ENCODE results near the gene TMBIM6.
A peak's percentile ranks its signal among the peaks of the same experiment; 100 is the strongest.
"Not testable (repeated sequence)": the region's sequence is repeated elsewhere in the genome, so short reads cannot be mapped to it uniquely, and the experiment has no call there.

Gene TMBIM6

GRCh38 chr12:49707812-49708147 is 33.6 kb upstream of the TMBIM6 start:
- no peak for DNase-seq (ENCODE audit: low spot score)
- in situ Hi-C loops (cut with MboI; ENCODE audit: low sequenced_read_pairs, unreplicated experiment) = no loop called here
- TF ChIP-seq CTCF (IDR thresholded peaks at IDR 0.05; ENCODE audit: borderline replicate concordance, control extremely low read depth, extremely low read depth, insufficient read depth, missing control alignments) = no peak

GRCh38 chr12:49708851-49709250 is 32.5 kb upstream of the TMBIM6 start:
- in situ Hi-C loops (cut with MboI; ENCODE audit: low sequenced_read_pairs, unreplicated experiment) = no loop called here
- no peak for DNase-seq (ENCODE audit: low spot score)
- TF ChIP-seq CTCF (IDR thresholded peaks at IDR 0.05; ENCODE audit: borderline replicate concordance, control extremely low read depth, extremely low read depth, insufficient read depth, missing control alignments) = no peak

GRCh38 chr12:49713952-49714351 is 27.4 kb upstream of the TMBIM6 start:
- not testable (repeated sequence) for DNase-seq (ENCODE audit: low spot score)
- in situ Hi-C loops (cut with MboI; ENCODE audit: low sequenced_read_pairs, unreplicated experiment) = loop anchor here (5.0 kb wide), 1 partner anchor 72 kb away; no protein-coding TSS in a partner anchor

- no peak for TF ChIP-seq CTCF (IDR thresholded peaks at IDR 0.05; ENCODE audit: borderline replicate concordance, control extremely low read depth, extremely low read depth, insufficient read depth, missing control alignments)
- DNase-seq (ENCODE audit: low spot score) = peak; percentile 48
- in situ Hi-C loops (cut with MboI; ENCODE audit: low sequenced_read_pairs, unreplicated experiment) = no loop called here
Observed at GRCh38 chr12:49716553-49716952, 24.8 kb upstream of the TMBIM6 start.

GRCh38 chr12:49717800-49718199 is 23.6 kb upstream of the TMBIM6 start:
- in situ Hi-C loops (cut with MboI; ENCODE audit: low sequenced_read_pairs, unreplicated experiment); DNase-seq (ENCODE audit: low spot score): not testable (repeated sequence)

- TF ChIP-seq CTCF (IDR thresholded peaks at IDR 0.05; ENCODE audit: borderline replicate concordance, control extremely low read depth, extremely low read depth, insufficient read depth, missing control alignments) = no peak
- no peak for DNase-seq (ENCODE audit: low spot score)
Observed at GRCh38 chr12:49720214-49720613, 21.1 kb upstream of the TMBIM6 start.

GRCh38 chr12:49721355-49721754 is 20.0 kb upstream of the TMBIM6 start:
- DNase-seq (ENCODE audit: low spot score); in situ Hi-C loops (cut with MboI; ENCODE audit: low sequenced_read_pairs, unreplicated experiment): not testable (repeated sequence)

More at GRCh38 chr12:49720214-49720613, 21.1 kb upstream of the TMBIM6 start:
- in situ Hi-C loops (cut with MboI; ENCODE audit: low sequenced_read_pairs, unreplicated experiment) = no loop called here

- in situ Hi-C loops (cut with MboI; ENCODE audit: low sequenced_read_pairs, unreplicated experiment) = no loop called here
- DNase-seq (ENCODE audit: low spot score) = no peak
Observed at GRCh38 chr12:49728446-49728845, 12.9 kb upstream of the TMBIM6 start.

More at GRCh38 chr12:49728446-49728845, 12.9 kb upstream of the TMBIM6 start:
- TF ChIP-seq CTCF (IDR thresholded peaks at IDR 0.05; ENCODE audit: borderline replicate concordance, control extremely low read depth, extremely low read depth, insufficient read depth, missing control alignments) = no peak
